Lung (tissue), 12 donors: ENCODE data around the gene PHYKPL. TPM values are rescaled to one million over a fixed set of nuclear protein-coding genes. Genes with fewer than 3 reads are reported as not detected.

Experiments
- ATAC-seq: fragments of 200-7000 bp; cut with Tn5 transposase; one replicate; pipeline ENCODE4 v1.9.1; 2020; ENCODE audit warnings: moderate number of reproducible peaks; ENCODE audit not compliant: insufficient read depth, low FRiP score
- DNase-seq, 3 donors: peaks; one replicate each; pipeline ENCODE4 v3.0.0-alpha.2; 2013 to 2017
- H3K27ac ChIP-seq, 2 donors: one replicate each; pipeline ENCODE4 v1.5.1; 2013; ENCODE audit warnings: mild to moderate bottlenecking in 2 of 2, moderate library complexity in 2 of 2, control low read depth in 1 of 2, inconsistent platforms in 1 of 2, low read depth in 1 of 2, low read length in 1 of 2
- H3K27me3 ChIP-seq, 3 donors: one replicate each; pipeline ENCODE4 v1.5.1; 2013; ENCODE audit warnings: low read length in 2 of 3; ENCODE audit not compliant: control insufficient read depth in 3 of 3, insufficient read depth in 3 of 3
- H3K36me3 ChIP-seq, 4 donors: one replicate each; pipeline ENCODE4 v1.5.1; 2013; ENCODE audit warnings: low read length in 4 of 4, mild to moderate bottlenecking in 1 of 4, moderate library complexity in 1 of 4; ENCODE audit not compliant: control insufficient read depth in 4 of 4, insufficient read depth in 4 of 4
- H3K4me1 ChIP-seq, 5 donors: one replicate each; pipeline ENCODE4 v1.5.1; 2013; ENCODE audit warnings: low read length in 5 of 5, mild to moderate bottlenecking in 2 of 5, moderate library complexity in 1 of 5; ENCODE audit not compliant: control insufficient read depth in 5 of 5, insufficient read depth in 5 of 5
- H3K4me3 ChIP-seq: one replicate; pipeline ENCODE4 v1.5.1; 2013; ENCODE audit warnings: mild to moderate bottlenecking, control low read depth, moderate library complexity
- H3K9ac ChIP-seq, 2 donors: one replicate each; pipeline ENCODE4 v1.5.1; 2013; ENCODE audit warnings: low read length in 2 of 2, control low read depth in 1 of 2; ENCODE audit not compliant: insufficient read depth in 1 of 2
- H3K9me3 ChIP-seq, 4 donors: one replicate each; pipeline ENCODE4 v1.5.1; 2013; ENCODE audit warnings: low read length in 3 of 4, mild to moderate bottlenecking in 1 of 4, moderate library complexity in 1 of 4; ENCODE audit not compliant: control insufficient read depth in 4 of 4, insufficient read depth in 3 of 4
- WGBS, 2 donors: extraction: QIAGEN DNeasy Blood & Tissue Kit; methylation state at CpG; one replicate each; pipeline ENCODE4 v1.1.7; 2013; 5-methylcytosine and 5-hydroxymethylcytosine counted together
- polyA plus RNA-seq, 2 donors: library from polyadenylated mRNA; stranded (reverse); fragments of 200-250 nt; gene quantifications; one replicate each; pipeline ENCODE4 v1.2.1, GENCODE V29; 2013
- total RNA-seq, 2 donors: library from RNA; depleted of rRNA in 1 of 2; stranded (reverse); fragments of >200 nt in 1 of 2; gene quantifications; one replicate each; pipeline ENCODE4 v1.2.1, GENCODE V29; 2014 to 2021
- TF ChIP-seq, protein P1 (sequence below): IDR thresholded peaks from 2 replicates; pipeline ENCODE4 v1.5.1; 2012; ENCODE audit warnings: mild to moderate bottlenecking; ENCODE audit errors: control extremely low read depth, extremely low read depth
- donor health status: control.
- donor health status: control.
- donor health status: Bipolar disorder and iron deficiency.
- donor health status: healthy.
- donor health status: DM: yes; HTN: yes; CAD: no.

PHYKPL gene
- total and polyA plus RNA-seq, 4 donors = 49.7 to 100 (median 75.8) TPM

DNA sequence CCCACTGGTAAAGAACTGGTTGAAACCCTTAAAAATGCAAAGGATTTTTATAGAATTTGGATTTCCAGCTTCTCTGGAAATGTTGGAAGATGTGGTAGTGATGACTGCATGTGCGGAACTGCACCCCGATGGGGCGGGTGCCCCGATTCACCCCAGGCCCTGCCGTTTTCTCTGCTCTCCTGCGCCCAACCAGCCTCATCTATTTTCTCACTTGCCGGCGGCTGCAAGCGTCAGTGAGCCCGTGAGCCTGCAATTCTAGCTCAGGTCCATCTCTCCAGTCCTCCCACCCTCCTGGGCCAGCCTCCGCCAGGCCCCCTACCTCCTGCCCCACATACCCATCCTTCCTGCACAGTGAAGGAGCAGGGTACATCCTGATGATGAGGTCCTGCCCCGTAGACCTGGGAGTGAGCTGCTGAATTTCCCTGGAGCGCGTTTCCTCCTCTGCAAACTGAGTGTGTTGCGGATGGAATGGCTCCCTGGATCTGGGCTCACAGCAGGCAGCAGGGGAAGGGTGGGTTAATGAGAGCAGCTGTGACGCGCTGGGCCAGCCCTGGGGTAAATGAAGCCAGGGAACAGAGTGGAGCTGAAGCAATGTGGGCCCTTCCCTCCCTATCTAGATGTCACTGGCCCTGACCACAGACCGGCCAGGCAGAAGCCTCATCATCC, 45.9 kb upstream of the PHYKPL start:
- Histone ChIP-seq H3K27ac (no peak overlapping the region), H3K9ac (no peak overlapping the region), H3K27me3 (no peaks in the 10 kb centered on the region), H3K9me3 (peaks cover 0 to 5% (median 2%) of the 10 kb centered on the region in 4 donors), H3K4me1 (peaks cover 0 to 11% (median 7%) of the 10 kb centered on the region in 5 donors), H3K4me3 (no peak overlapping the region), H3K36me3 (no peaks in the 10 kb centered on the region)
- TF ChIP-seq, protein P1, sequence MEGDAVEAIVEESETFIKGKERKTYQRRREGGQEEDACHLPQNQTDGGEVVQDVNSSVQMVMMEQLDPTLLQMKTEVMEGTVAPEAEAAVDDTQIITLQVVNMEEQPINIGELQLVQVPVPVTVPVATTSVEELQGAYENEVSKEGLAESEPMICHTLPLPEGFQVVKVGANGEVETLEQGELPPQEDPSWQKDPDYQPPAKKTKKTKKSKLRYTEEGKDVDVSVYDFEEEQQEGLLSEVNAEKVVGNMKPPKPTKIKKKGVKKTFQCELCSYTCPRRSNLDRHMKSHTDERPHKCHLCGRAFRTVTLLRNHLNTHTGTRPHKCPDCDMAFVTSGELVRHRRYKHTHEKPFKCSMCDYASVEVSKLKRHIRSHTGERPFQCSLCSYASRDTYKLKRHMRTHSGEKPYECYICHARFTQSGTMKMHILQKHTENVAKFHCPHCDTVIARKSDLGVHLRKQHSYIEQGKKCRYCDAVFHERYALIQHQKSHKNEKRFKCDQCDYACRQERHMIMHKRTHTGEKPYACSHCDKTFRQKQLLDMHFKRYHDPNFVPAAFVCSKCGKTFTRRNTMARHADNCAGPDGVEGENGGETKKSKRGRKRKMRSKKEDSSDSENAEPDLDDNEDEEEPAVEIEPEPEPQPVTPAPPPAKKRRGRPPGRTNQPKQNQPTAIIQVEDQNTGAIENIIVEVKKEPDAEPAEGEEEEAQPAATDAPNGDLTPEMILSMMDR = no peak
- ATAC-seq (no peak), DNase-seq (peak in 1 of 3 donors; percentile 7)
- WGBS, 2 donors = 86% methylated on average over 18 of the region's 18 CpGs

- Histone ChIP-seq H3K27me3 (no peaks in the 10 kb centered on the region), H3K9ac (no peak overlapping the region), H3K4me3 (no peak overlapping the region), H3K36me3 (no peaks in the 10 kb centered on the region), H3K27ac (no peak overlapping the region), H3K4me1 (peaks cover 0 to 11% (median 7%) of the 10 kb centered on the region in 5 donors), H3K9me3 (peaks cover 0 to 5% (median 2%) of the 10 kb centered on the region in 4 donors)
- DNase-seq (no peak), ATAC-seq (no peak)
- 65 to 69% methylated on average over 12 of the region's 12 CpGs for WGBS, 2 donors
- TF ChIP-seq, protein P1 = no peak
These were observed 45.3 kb upstream of the PHYKPL start for GRCh38 chr5:178277866-178278265.

GRCh38 chr5:178277346-178277745, 44.7 kb upstream of the PHYKPL start:
- WGBS, 2 donors = 90 to 95% methylated on average over 9 of the region's 9 CpGs
- peaks cover 0 to 5% (median 2%) of the 10 kb centered on the region in 4 donors for H3K9me3 ChIP-seq
- H3K27me3 ChIP-seq = no peaks in the 10 kb centered on the region
- peaks cover 0 to 11% (median 7%) of the 10 kb centered on the region in 5 donors for H3K4me1 ChIP-seq
- TF ChIP-seq, protein P1 = no peak
- H3K27ac ChIP-seq = no peak overlapping the region
- H3K36me3 ChIP-seq = no peaks in the 10 kb centered on the region
- ATAC-seq (no peak), DNase-seq (no peak)
- H3K9ac ChIP-seq = no peak overlapping the region
- H3K4me3 ChIP-seq = no peak overlapping the region
